T-cell (primary cell): ENCODE measurements around the gene NUP133. TPM values are rescaled to one million over a fixed set of nuclear protein-coding genes. Genes with fewer than 3 reads are reported as not detected.

ENCODE experiments used
- ATAC-seq, 4 experiments: fragments of 200-7000 bp in 3 of 4; fragments of 150-1000 bp in 1 of 4; cut with Tn5 transposase; replicated peaks in 1 of 4; 1 replicate in 3 of 4; 2 replicates in 1 of 4; pipeline ENCODE4 v1.10.0; 2021; ENCODE audit warnings: moderate library complexity in 3 of 4, mild to moderate bottlenecking in 2 of 4, moderate number of reproducible peaks in 1 of 4
- CTCF ChIA-PET, 2 donors: fragments of 300-600 bp; sonication (Branson Sonifier 250); formaldehyde crosslinking; loops; one replicate each; lab custom pipeline; 2022; ENCODE audit warnings: antibody characterized with exemption in 2 of 2; lab: Charles Lee
- POLR2A ChIA-PET, 2 donors: fragments of 300-600 bp; sonication (Branson Sonifier 250); formaldehyde crosslinking; loops; one replicate each; lab custom pipeline; 2022; ENCODE audit warnings: antibody characterized with exemption in 2 of 2; lab: Charles Lee
- DNase-seq, 35 experiments: peaks; one replicate each; pipeline versions ENCODE4 v3.0.0 to v3.0.0-alpha.2; 2013 to 2023
- H3K27ac ChIP-seq: one replicate; pipeline ENCODE4 v1.5.1; 2013; ENCODE audit warnings: low read length
- H3K27me3 ChIP-seq, 2 experiments: replicated peaks in 1 of 2; 1 replicate in 1 of 2; 2 replicates in 1 of 2; pipeline versions ENCODE4 v1.6.1 to v1.7.0; 2013; ENCODE audit warnings: low read length in 1 of 2, mixed read lengths in 1 of 2; ENCODE audit not compliant: control insufficient read depth in 2 of 2, insufficient read depth in 2 of 2; ENCODE audit errors: extremely low read depth in 1 of 2
- H3K36me3 ChIP-seq, 2 donors: 1 replicate in 1 of 2; 2 replicates in 1 of 2; pipeline versions ENCODE4 v1.6.1 to v1.7.0; 2013; ENCODE audit warnings: low read length in 1 of 2; ENCODE audit not compliant: control insufficient read depth in 2 of 2, insufficient read depth in 1 of 2; ENCODE audit errors: extremely low read depth in 1 of 2
- H3K4me1 ChIP-seq, 2 experiments: 1 replicate in 1 of 2; 2 replicates in 1 of 2; pipeline versions ENCODE4 v1.6.1 to v1.7.0; 2013; ENCODE audit warnings: low read length in 2 of 2, mixed read lengths in 1 of 2; ENCODE audit not compliant: insufficient read depth in 2 of 2, control insufficient read depth in 1 of 2; ENCODE audit errors: extremely low read depth in 1 of 2
- H3K4me3 ChIP-seq, 2 donors: 1 replicate in 1 of 2; 2 replicates in 1 of 2; pipeline versions ENCODE4 v1.5.1 to v1.7.0; 2013; ENCODE audit warnings: mild to moderate bottlenecking in 2 of 2, low read length in 1 of 2, moderate library complexity in 1 of 2; ENCODE audit not compliant: control insufficient read depth in 1 of 2; ENCODE audit errors: extremely low read depth in 1 of 2
- H3K9me3 ChIP-seq: 2 replicates; pipeline ENCODE4 v1.7.0; 2013
- H3K27ac Mint-ChIP-seq, 2 donors: one replicate each; pipeline ENCODE4 v1.8.0; 2020 to 2021; ENCODE audit warnings: mild to moderate bottlenecking in 2 of 2, mixed read lengths in 2 of 2
- H3K27me3 Mint-ChIP-seq, 2 donors: one replicate each; pipeline ENCODE4 v1.8.0; 2021 to 2022; ENCODE audit warnings: mixed read lengths in 2 of 2
- H3K36me3 Mint-ChIP-seq: one replicate; pipeline ENCODE4 v1.8.0; 2021; ENCODE audit warnings: mixed read lengths
- H3K4me1 Mint-ChIP-seq, 3 donors: one replicate each; pipeline ENCODE4 v1.8.0; 2020 to 2022; ENCODE audit warnings: mixed read lengths in 3 of 3, mild to moderate bottlenecking in 1 of 3
- H3K4me3 Mint-ChIP-seq, 3 donors: one replicate each; pipeline ENCODE4 v1.8.0; 2020 to 2022; ENCODE audit warnings: mild to moderate bottlenecking in 3 of 3, mixed read lengths in 3 of 3, moderate library complexity in 3 of 3
- H3K9me3 Mint-ChIP-seq, 3 donors: one replicate each; pipeline ENCODE4 v1.8.0; 2020 to 2022; ENCODE audit warnings: mixed read lengths in 3 of 3
- WGBS: methylation state at CpG from one replicate; pipeline ENCODE4 v1.1.5; 2013; ENCODE audit warnings: missing lambda C conversion rate; ENCODE audit not compliant: insufficient coverage; 5-methylcytosine and 5-hydroxymethylcytosine counted together
- total RNA-seq, 35 experiments: library from RNA in 6 of 35; stranded (reverse) in 6 of 35; fragments of 120-200 nt in 1 of 35; gene quantifications; one replicate each; pipeline versions ENCODE4 v1.2.1 to v1.2.4 and lab custom pipeline; 2013 to 2026

Gene NUP133
- total RNA-seq, 5 donors from 2014 or later (not counting 1 experiment from before 2014, with no cell fraction given), result 32.3 to 47.6 (median 45.3) TPM

DNA sequence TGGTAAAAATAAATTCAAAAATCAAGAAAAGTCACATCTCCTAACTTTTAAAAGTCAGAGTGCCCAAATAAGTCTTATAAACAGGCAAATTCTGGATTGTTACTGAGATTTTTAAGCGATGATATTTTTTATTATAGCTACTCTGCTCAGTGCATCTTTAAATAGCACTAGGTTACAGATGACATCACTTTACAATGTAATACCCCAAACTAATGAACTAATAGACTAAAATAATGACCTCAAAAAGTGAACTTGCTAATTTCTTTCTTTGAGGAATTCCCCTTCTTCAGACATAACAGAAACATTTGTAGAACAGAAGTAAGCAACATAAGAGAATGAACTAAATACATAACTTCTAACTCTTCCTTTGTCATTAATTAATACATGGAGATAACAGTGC lies 41.3 kb downstream of the NUP133 start:
- Mint-ChIP-seq H3K4me1 (peaks cover 0 to 6% (median 0%) of the 10 kb centered on the region in 3 donors), H3K36me3 (peaks cover 77% of the 10 kb centered on the region), H3K27me3 (no peaks in the 10 kb centered on the region), H3K9me3 (no peaks in the 10 kb centered on the region), H3K4me3 (no peak overlapping the region), H3K27ac (no peak overlapping the region)
- Histone ChIP-seq H3K36me3 (peaks cover 18 to 82% of the 10 kb centered on the region in 2 donors), H3K4me1 (no peaks in the 10 kb centered on the region), H3K27ac (no peak overlapping the region), H3K4me3 (no peak overlapping the region), H3K27me3 (no peaks in the 10 kb centered on the region), H3K9me3 (no peaks in the 10 kb centered on the region)
- no CpG with 5 or more reads among the region's 1 CpG for WGBS
- ChIA-PET CTCF (interaction anchor here in 1 of 2 donors (0.5 kb wide), 1 partner anchor 948 kb away, joined by 3 read pairs; no protein-coding TSS in a partner anchor), POLR2A (no interaction called here)
- no peak for ATAC-seq
- DNase-seq, result no peak

- H3K4me1 Mint-ChIP-seq, result peaks cover 0 to 6% (median 0%) of the 10 kb centered on the region in 3 donors
- WGBS, result 100% methylated on average over 7 of the region's 8 CpGs
- ATAC-seq (no peak), DNase-seq (no peak)
- Histone ChIP-seq H3K36me3 (peaks cover 12 to 85% of the 10 kb centered on the region in 2 donors), H3K27ac (no peak overlapping the region), H3K9me3 (no peaks in the 10 kb centered on the region), H3K4me1 (no peaks in the 10 kb centered on the region), H3K27me3 (no peaks in the 10 kb centered on the region), H3K4me3 (no peak overlapping the region)
- peaks cover 74% of the 10 kb centered on the region for H3K36me3 Mint-ChIP-seq
- no peaks in the 10 kb centered on the region for H3K9me3 Mint-ChIP-seq
- H3K27ac Mint-ChIP-seq, result no peak overlapping the region
- no peak overlapping the region for H3K4me3 Mint-ChIP-seq
- ChIA-PET POLR2A (no interaction called here), CTCF (no interaction called here)
- no peaks in the 10 kb centered on the region for H3K27me3 Mint-ChIP-seq
These were observed 43.5 kb downstream of the NUP133 start for GRCh38 chr1:229464672-229465071.

- H3K4me3 Mint-ChIP-seq, result no peak overlapping the region
- DNase-seq (no peak), ATAC-seq (no peak)
- H3K9me3 Mint-ChIP-seq, result no peaks in the 10 kb centered on the region
- no peak overlapping the region for H3K27ac Mint-ChIP-seq
- peaks cover 7 to 75% of the 10 kb centered on the region in 2 donors for H3K36me3 ChIP-seq
- H3K9me3 ChIP-seq, result no peaks in the 10 kb centered on the region
- no peaks in the 10 kb centered on the region for H3K27me3 ChIP-seq
- WGBS, result 100% methylated on average over 2 of the region's 7 CpGs
- H3K27me3 Mint-ChIP-seq, result no peaks in the 10 kb centered on the region
- no peaks in the 10 kb centered on the region for H3K4me1 ChIP-seq
- POLR2A ChIA-PET, result no interaction called here
- H3K27ac ChIP-seq, result no peak overlapping the region
- H3K4me3 ChIP-seq, result no peak overlapping the region
- CTCF ChIA-PET, result interaction anchor here in 1 of 2 donors (0.7 kb wide), 1 partner anchor 21 kb away, joined by 3 read pairs; no protein-coding TSS in a partner anchor
- peaks cover 2 to 4% (median 3%) of the 10 kb centered on the region in 3 donors for H3K4me1 Mint-ChIP-seq
- peaks cover 66% of the 10 kb centered on the region for H3K36me3 Mint-ChIP-seq
These were observed 47.0 kb downstream of the NUP133 start for GRCh38 chr1:229461032-229461668.

- no peak overlapping the region for H3K4me3 ChIP-seq
- Mint-ChIP-seq H3K4me3 (no peak overlapping the region), H3K9me3 (no peaks in the 10 kb centered on the region), H3K27me3 (no peaks in the 10 kb centered on the region), H3K4me1 (peaks cover 2 to 7% (median 3%) of the 10 kb centered on the region in 3 donors), H3K36me3 (peaks cover 65% of the 10 kb centered on the region), H3K27ac (no peak overlapping the region)
- H3K9me3 ChIP-seq, result no peaks in the 10 kb centered on the region
- no peak for DNase-seq
- ATAC-seq, result no peak
- no peaks in the 10 kb centered on the region for H3K4me1 ChIP-seq
- POLR2A ChIA-PET, result no interaction called here
- no peaks in the 10 kb centered on the region for H3K27me3 ChIP-seq
- H3K27ac ChIP-seq, result no peak overlapping the region
- CTCF ChIA-PET, result interaction anchor here in 1 of 2 donors (0.6 kb wide), 1 partner anchor 781 kb away, joined by 3 read pairs; no protein-coding TSS in a partner anchor
- 100% methylated on average over 1 of the region's 3 CpGs for WGBS
- peaks cover 7 to 73% of the 10 kb centered on the region in 2 donors for H3K36me3 ChIP-seq
These were observed 48.3 kb downstream of the NUP133 start for GRCh38 chr1:229459815-229460214.

GRCh38 chr1:229457436-229457835 lies 50.7 kb downstream of the NUP133 start:
- Mint-ChIP-seq H3K27me3 (no peaks in the 10 kb centered on the region), H3K4me3 (no peak overlapping the region), H3K9me3 (no peaks in the 10 kb centered on the region), H3K4me1 (peaks cover 2 to 7% (median 3%) of the 10 kb centered on the region in 3 donors), H3K36me3 (peaks cover 55% of the 10 kb centered on the region), H3K27ac (no peak overlapping the region)
- ATAC-seq (no peak), DNase-seq (no peak)
- POLR2A ChIA-PET, result no interaction called here
- Histone ChIP-seq H3K4me1 (no peaks in the 10 kb centered on the region), H3K36me3 (peaks cover 0 to 52% of the 10 kb centered on the region in 2 donors), H3K27ac (no peak overlapping the region), H3K9me3 (no peaks in the 10 kb centered on the region), H3K27me3 (no peaks in the 10 kb centered on the region), H3K4me3 (no peak overlapping the region)
- no CpG with 5 or more reads among the region's 4 CpGs for WGBS
- CTCF ChIA-PET, result interaction anchor here in 1 of 2 donors (0.6 kb wide), 1 partner anchor 14 kb away, joined by 5 read pairs; no protein-coding TSS in a partner anchor

- H3K4me3 Mint-ChIP-seq, result no peak overlapping the region
- Histone ChIP-seq H3K27ac (no peak overlapping the region), H3K27me3 (no peaks in the 10 kb centered on the region), H3K4me3 (no peak overlapping the region), H3K36me3 (peaks cover 0 to 46% of the 10 kb centered on the region in 2 donors), H3K4me1 (no peaks in the 10 kb centered on the region), H3K9me3 (no peaks in the 10 kb centered on the region)
- DNase-seq (no peak), ATAC-seq (no peak)
- H3K36me3 Mint-ChIP-seq, result peaks cover 50% of the 10 kb centered on the region
- H3K27ac Mint-ChIP-seq, result no peak overlapping the region
- ChIA-PET POLR2A (no interaction called here), CTCF (no interaction called here)
- H3K27me3 Mint-ChIP-seq, result no peaks in the 10 kb centered on the region
- no peaks in the 10 kb centered on the region for H3K9me3 Mint-ChIP-seq
- peaks cover 2 to 7% (median 3%) of the 10 kb centered on the region in 3 donors for H3K4me1 Mint-ChIP-seq
- WGBS, result no CpG with 5 or more reads among the region's 3 CpGs
These were observed 52.1 kb downstream of the NUP133 start for GRCh38 chr1:229456016-229456415.
